Islet of Langerhans (tissue), 1 donor: ENCODE data around the gene SLC30A4.

Experiments
- FAIRE-seq: peaks from one replicate; lab custom pipeline; 2011; peaks lifted over from hg19 to GRCh38; lab: Jason Lieb, UNC

The SLC30A4 gene

DNA sequence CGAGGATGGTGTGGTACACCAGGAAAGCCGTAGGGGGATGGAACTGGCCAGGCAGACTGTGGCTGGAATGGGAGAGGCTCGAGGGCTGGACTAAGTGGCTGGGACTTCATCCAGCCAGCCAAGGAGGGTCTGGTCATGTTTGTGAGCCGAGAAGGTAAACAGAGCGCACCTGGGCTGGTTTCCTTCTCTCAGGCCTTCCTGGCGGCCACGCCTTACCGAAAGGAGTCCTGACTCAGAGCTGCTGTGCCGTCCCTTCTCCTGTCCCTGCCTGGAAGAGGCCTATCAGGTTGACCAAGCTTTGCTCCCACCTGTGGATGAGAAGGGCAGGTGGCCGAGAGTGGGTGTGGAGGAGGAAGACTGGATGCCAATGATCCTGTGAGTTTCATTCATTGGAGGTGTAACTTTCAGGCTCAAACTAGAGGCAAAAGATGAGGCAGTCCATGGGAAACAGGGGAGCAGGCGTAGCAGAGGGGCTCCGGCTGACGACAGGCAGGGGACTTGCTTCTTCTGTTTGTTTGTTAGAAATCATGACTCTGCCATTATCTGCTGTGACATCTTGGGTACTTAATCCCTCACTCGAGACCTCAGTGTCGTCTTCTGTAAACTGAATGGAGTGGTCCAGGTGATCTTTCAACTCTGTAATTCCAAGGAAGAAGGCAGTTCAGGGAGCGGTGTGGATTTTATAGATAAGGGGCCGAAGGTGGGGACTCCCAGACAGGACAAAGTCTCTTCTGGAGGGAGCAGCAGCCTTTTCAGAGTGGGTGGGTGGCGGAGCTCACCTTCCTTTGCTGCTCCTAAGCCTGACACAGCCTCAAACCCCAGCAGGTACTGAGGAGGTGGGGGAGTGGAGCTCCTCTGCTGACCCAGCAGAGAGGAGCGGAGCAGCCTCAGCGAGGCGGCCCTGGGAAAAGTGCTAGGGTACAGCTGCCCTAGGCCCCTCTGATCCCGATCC, 72.4 kb downstream of the SLC30A4 start:
- FAIRE-seq = no peak

DNA sequence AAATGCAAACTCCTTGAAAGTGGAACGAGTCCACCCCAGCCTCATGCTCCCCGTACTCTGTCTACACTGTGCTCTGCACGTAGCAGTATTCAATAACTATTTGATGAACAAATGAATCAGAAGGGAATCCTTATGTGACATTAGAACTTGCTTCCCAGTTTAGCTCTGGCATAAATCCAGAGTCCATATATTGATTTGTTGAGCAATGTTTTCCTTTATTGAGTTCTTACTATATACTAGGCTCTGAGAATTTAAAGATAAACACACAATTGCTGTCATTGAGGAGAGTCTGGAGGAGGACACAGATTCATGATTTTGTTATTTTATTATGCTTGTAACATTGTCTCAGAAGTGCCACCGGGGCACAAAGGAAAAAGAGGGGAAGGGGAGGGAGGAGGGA, 73.2 kb downstream of the SLC30A4 start:
- no peak for FAIRE-seq

DNA sequence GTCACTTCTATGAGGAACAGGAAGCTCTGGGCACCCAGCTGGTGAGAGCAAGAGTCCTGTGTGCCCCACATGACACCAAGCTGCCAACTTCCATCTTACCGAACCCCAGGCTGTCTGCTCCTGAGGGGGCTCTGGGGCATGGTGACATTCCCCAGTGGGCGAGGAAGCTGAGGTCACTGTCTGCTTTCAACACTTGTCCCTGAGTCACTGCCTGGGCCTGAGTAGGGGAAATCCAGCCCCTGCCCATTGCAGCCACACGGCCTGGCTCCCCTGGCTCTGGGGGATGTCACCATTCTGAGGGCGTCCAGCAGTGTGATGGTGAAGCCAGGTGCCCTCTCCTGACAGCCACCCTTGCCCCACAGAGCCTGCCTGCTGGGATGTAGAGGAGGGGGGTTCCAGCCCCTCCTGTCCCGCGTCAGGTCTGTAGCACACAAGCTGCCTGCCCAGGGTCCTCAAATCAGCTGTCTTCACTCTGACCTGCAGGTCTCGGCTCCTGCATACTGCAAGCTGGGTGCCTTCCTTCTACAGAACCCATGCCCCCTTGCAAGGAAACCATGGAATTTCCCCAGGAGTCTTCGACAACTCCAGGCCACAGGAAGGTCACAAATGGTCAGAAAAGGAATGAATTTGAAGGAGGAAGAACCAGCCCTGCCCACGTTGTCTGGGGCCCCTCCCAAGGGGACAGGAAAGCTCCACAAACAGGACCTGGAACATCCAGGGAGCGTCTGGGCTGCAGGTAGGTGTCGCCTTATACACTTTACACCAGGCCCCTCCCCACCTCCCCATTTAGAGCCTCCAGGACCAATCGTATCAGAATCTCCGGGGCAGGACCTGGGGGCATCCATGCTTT, 74.3 kb downstream of the SLC30A4 start:
- no peak for FAIRE-seq

DNA sequence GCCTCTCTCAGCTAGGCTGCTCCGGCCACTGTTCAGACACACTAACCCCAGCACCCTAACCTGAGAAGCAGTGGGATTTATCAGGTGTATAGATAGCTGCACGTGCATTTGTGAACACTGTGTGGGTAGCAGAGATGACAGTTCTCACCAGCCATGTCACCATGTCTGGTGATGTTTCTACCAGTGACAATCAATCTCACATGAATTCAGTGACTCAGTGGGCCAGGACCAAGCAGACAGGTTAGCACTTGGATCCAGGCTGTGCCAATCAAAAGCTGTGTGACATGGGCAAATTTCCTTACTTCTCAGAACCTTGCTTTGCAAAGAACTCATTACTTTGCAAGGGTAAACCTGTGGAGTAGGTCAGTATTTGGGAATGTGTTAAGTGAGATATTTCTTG, 78.9 kb downstream of the SLC30A4 start:
- FAIRE-seq = no peak

DNA sequence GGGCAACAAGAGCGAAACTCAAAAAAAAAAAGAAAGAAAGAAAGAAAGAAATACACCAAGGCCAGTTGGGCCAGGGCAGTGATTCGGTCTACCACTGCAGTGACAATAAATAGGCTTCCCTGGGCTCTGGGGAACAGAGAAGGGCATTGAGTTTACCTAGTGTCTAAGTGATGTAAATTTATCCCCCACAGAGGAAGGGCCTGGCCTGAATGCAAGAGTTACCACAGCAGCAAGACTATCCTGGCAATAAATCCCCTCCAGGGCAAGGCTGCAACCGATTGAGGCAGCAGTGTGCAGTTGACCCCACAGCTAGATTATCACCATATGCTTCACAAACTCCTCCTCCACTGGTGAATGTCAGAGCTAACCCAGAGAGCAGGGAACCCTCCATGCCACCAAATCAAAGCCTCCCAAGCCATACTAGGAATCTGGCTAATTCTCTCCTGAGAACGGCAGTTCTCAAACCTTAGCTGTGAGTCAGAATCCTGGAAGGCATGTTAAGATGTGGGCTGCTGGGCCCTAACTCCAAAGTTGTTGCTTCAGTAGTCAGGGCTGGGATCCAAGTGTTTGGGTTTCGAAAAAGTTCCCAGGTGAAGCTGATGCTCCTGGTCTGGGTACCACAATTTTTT, 79.9 kb downstream of the SLC30A4 start:
- FAIRE-seq = no peak

DNA sequence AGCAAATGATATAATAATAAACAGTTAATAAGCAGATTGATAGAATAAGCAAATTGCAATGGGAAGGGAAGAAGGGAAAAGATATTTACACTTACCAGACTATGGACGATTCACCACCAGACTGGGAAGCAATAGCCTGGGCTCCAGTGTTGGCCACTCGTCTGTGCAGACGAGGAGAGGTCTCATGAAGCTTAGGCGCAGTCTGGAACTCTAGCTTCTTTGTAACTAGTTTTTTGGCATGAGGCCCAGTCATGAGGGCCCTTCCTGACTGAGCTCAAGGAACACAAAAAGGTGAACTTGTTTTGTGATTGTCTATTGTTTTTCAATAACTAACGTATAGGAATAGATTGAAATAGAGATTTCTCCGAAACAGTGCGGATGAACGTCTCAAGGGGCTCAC, 80.9 kb downstream of the SLC30A4 start:
- FAIRE-seq = no peak

DNA sequence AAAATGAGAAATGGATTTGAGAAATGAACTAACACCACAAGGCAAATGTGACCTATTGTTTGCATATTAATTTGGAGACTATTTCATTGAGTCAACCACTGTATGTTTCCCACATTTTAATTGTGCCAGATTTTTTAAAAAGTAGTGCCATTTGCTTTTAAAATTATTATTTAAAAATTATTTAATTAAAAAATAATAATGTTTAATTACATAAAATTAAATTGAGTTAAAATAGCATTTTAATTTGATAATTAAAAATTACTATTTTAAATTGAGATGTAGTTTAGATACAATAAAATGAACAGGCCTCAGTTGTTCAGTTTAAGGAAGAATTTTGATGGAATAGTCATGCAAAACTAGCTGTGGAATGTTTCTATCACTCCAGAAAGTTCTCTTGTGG, 81.5 kb downstream of the SLC30A4 start:
- no peak for FAIRE-seq

DNA sequence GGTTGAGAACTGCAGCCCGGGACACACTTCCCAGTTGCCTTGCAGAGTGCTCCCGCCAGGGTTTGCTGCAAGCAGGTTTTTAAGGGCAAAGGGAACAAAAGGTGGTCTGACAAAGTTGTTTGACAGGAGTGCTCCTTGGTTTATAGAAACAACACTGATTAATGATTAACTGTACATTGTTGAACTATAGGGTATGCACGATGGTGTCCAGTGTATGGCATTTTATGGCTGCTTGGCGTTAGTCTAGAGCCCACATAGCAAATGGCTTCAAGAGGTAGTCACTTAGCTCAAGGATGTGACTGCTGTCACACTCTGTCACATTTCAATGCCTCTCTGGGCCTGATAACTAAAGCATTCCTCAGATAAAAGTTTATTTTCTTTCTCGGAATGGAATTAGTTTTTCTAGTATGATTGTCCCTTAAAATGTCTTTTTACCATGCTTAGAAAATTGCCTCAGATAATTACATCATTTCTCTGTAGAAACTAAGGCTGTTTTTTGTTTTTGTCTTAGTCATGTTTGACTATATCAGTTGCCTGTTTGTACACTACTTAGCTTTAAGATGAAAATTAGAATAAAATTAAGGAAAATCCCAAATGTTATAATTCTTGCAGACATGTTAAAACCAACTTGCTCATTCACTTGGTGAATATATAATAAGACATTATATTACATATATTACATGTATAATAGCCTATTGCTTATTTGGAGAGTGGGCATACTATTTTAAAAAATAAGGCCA, 82.9 kb downstream of the SLC30A4 start:
- no peak for FAIRE-seq

DNA sequence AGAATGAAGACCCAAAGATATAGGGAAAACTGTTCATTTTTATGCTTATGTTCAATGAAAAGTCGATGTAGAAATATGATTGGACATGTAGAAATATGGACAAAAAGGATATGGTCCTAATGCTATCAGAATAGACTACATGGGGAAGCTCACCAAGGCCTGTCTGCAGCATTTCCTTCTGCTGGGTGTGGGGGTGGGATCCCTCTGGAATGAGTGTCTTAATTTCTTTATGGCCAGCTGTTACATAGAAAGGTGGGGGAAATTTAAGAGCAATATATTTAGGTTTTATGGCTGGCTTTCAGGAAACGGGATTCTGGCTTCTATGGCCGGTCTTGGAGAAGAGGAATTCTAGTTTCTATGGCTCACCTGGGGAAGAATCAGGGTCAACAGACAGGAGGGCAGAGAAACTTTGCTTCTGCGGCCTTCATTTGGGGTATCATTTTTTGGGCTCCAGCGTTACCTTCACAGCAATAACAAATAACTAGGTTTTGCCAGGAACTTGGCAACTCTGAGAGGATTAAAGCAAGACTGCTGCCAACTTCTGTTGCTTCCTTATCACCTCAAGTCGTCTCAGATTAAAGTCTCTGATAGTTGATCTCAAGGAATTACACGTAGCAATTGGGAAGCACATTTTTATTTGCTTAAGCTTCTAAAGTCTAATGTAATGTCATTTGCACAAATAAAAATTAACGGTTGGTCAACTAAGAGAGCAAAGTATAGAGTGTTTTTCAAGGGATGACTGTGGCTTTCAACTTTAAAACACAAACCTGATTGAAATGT, 87.2 kb downstream of the SLC30A4 start:
- FAIRE-seq = no peak

DNA sequence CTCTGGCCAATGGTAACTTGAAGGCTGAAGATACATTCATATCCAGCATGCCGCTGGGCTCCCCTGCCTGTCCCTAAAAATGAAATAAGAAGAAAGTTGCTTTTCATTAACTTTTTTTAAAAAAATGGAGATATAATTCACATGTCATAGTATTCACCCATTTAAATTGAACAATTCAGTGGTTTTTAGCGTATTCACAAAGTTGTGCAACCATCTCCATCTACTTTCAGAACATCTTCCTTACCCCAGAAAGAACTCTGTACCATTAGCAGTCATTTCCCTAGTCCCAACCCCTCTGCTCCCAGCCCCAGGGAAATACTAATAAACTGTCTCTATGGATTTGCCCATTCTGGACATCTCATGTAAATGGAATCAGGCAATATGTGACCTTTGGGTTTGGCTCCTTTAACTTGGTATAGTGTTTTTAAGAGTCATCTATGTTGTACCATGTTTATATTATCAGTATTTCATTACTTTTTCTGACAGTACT, 88.4 kb downstream of the SLC30A4 start:
- FAIRE-seq = no peak

DNA sequence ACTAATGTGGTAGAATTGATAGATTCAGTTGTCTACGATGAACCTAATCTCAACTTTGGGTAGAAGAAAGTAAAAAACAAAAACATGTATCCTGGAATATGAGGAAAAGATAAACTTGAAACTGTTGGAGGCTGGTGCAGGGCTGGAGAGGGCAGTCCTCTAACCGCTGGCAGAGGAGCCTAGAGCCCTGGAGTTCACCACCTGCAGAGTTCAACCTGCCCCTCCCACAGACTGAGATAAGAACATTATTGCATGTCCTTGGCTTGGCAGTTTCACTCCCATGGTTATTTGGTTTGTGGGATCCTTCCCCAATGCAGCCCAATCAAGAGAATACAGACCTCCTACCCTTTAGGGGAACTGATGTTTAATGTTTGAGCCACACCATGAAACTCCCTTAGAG, 91.0 kb downstream of the SLC30A4 start:
- FAIRE-seq = peak; percentile 82

DNA sequence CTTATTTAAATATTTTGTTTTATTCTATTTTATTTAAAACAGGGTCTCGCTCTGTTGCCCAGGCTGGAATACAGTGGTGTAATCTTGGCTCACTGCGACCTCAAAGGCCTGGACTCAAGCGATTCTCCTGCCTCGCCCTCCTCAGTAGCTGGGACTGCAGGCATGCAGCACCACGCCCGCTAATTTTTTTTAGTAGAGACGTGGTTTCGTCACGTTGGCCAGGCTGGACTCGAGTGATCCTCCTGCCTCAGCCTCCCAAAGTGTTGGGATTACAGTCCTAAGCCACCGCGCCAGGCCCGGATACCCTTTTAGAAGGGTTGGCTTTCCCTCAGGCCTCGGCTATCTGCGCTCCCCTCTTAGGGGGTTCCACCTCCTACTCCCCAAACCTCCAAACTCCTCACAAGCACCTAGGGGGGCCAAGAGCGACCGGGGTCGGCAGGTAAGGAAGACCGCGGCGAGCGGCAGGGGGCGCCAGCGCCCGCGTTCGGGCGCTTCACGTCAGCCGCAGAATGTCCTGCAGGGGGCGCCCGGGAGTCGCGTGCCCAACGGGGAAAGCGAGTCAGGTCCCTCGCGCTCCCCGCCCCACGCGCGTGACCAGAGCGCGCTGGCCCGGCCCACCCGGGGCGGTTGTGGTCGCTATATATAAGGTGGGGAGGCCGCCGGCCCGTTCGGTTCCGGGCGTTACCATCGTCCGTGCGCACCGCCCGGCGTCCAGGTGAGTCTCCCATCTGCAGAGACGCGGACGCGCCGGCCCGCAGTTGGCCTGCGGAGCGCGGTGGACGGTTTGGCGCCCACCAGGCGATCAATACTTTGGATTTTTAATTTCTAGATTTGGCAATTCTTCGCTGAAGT, 92.4 kb downstream of the SLC30A4 start:
- no peak for FAIRE-seq
